PC-9 (cell line): ENCODE results near the gene CDKN1A.

ENCODE experiments used
- EZH2 ChIP-seq: fragments of 200-600 bp; sonication (generic); IDR thresholded peaks from 2 replicates; pipeline ENCODE4 v1.8.0; 2017; ENCODE audit warnings: antibody characterized with exemption, low read depth
- TF ChIP-seq, protein P1 (sequence below): fragments of 200-600 bp; sonication (generic); conservative IDR thresholded peaks from 2 replicates; pipeline ENCODE4 v1.6.1; 2017; ENCODE audit warnings: mixed run types, antibody characterized with exemption, mild to moderate bottlenecking, moderate library complexity

DNA sequence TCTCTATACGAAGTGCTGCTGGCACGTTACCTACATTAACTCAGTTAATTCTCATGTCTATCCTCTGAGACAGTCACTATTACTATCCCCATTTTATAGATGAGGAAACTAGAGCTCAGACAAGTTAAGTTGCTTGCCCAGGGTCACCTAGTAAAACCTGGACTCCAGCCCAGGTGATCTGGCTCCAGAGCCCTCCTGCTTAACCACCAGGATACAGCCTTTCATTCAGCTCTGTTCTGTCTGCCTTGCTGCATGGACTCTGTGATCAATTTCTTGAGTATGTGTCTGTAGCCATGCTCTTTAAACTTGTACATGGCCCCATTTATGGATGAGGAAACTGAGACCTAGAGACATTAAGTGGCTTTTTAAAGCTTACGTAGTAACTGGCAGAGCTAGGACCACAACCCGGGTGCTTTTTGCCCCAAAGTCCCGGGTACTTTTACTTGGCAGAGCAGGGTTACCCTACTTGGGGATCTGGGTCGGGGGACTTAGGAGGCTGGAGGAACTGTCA is 4.7 kb downstream of the CDKN1A start:
- TF ChIP-seq, protein P1, sequence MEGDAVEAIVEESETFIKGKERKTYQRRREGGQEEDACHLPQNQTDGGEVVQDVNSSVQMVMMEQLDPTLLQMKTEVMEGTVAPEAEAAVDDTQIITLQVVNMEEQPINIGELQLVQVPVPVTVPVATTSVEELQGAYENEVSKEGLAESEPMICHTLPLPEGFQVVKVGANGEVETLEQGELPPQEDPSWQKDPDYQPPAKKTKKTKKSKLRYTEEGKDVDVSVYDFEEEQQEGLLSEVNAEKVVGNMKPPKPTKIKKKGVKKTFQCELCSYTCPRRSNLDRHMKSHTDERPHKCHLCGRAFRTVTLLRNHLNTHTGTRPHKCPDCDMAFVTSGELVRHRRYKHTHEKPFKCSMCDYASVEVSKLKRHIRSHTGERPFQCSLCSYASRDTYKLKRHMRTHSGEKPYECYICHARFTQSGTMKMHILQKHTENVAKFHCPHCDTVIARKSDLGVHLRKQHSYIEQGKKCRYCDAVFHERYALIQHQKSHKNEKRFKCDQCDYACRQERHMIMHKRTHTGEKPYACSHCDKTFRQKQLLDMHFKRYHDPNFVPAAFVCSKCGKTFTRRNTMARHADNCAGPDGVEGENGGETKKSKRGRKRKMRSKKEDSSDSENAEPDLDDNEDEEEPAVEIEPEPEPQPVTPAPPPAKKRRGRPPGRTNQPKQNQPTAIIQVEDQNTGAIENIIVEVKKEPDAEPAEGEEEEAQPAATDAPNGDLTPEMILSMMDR: no peak
- TF ChIP-seq EZH2: no peak
